Vagina (tissue), 2 donors: ENCODE results near the gene LRRFIP1. TPM values are rescaled to one million over a fixed set of nuclear protein-coding genes. Genes with fewer than 3 reads are reported as not detected.
A peak's percentile ranks its signal among the peaks of the same experiment; 100 is the strongest.

Source experiments
- DNase-seq, 2 donors: peaks; one replicate each; pipeline ENCODE4 v3.0.0-alpha.2; 2017; ENCODE audit errors: extremely low spot score in 2 of 2
- H3K27ac ChIP-seq: fragments of 200-600 bp; sonication (generic); one replicate; pipeline ENCODE4 v1.5.1; 2019
- H3K27me3 ChIP-seq: fragments of 200-600 bp; sonication (generic); one replicate; pipeline ENCODE4 v1.5.1; 2019
- H3K36me3 ChIP-seq, 2 donors: fragments of 200-600 bp; sonication (generic); one replicate each; pipeline ENCODE4 v1.5.1; 2017 to 2019
- H3K4me1 ChIP-seq: fragments of 200-600 bp; sonication (generic); one replicate; pipeline ENCODE4 v1.5.1; 2019
- H3K4me3 ChIP-seq, 2 donors: fragments of 200-600 bp; sonication (generic); 1 replicate in 1 of 2; 2 replicates in 1 of 2; pipeline ENCODE4 v1.5.1; 2016 to 2019
- H3K9me3 ChIP-seq: fragments of 200-600 bp; sonication (generic); one replicate; pipeline ENCODE4 v1.5.1; 2019
- CTCF ChIP-seq, 3 experiments: fragments of 450-650 bp in 2 of 3; fragments of 200-600 bp in 1 of 3; sonication (generic) in 1 of 3; IDR thresholded peaks; one replicate each; pipeline ENCODE4 v1.5.1; 2017 to 2019; ENCODE audit warnings: antibody characterized with exemption in 3 of 3, mild to moderate bottlenecking in 2 of 3, moderate library complexity in 2 of 3
- POLR2A ChIP-seq, 2 donors: fragments of 450-650 bp; IDR thresholded peaks; one replicate each; pipeline ENCODE4 v1.6.1; 2017; ENCODE audit warnings: antibody characterized with exemption in 2 of 2, mild to moderate bottlenecking in 2 of 2, moderate library complexity in 2 of 2
- POLR2AphosphoS5 ChIP-seq, 2 donors: sonication (generic); formaldehyde crosslinking; IDR thresholded peaks; one replicate each; pipeline ENCODE4 v1.9.0; 2017; ENCODE audit warnings: antibody characterized with exemption in 2 of 2, mild to moderate bottlenecking in 2 of 2, low read depth in 1 of 2; ENCODE audit not compliant: insufficient read depth in 1 of 2
- intact Hi-C: fragments of 100-400 bp; cut with DNase I; formaldehyde crosslinking; loops from one replicate; pipeline ENCODE4 v1.15.1; 2023
- total RNA-seq: library from RNA; depleted of rRNA; stranded (reverse); fragments of >200 nt; gene quantifications from one replicate; pipeline ENCODE4 v1.2.3, GENCODE V29; 2016

Gene LRRFIP1
- total RNA-seq, 1 donor from 2014 or later = 132 TPM

- no peaks in the 10 kb centered on the region for H3K9me3 ChIP-seq
- TF ChIP-seq POLR2A (IDR thresholded peaks at IDR 0.05) = no peak
- no peak for TF ChIP-seq CTCF (IDR thresholded peaks at IDR 0.05)
- TF ChIP-seq POLR2AphosphoS5 (IDR thresholded peaks at IDR 0.05; ENCODE audit: insufficient read depth in 1 of 2, low read depth in 1 of 2) = no peak
- peak overlapping the region; percentile 10 for H3K27ac ChIP-seq
- H3K27me3 ChIP-seq = no peaks in the 10 kb centered on the region
- H3K4me3 ChIP-seq = no peak overlapping the region
- no peaks in the 10 kb centered on the region for H3K36me3 ChIP-seq
- intact Hi-C loops = loop anchor here (5.0 kb wide), 1 partner anchor 37 kb away; no protein-coding TSS in a partner anchor
- DNase-seq = no peak
- H3K4me1 ChIP-seq = peaks cover 13% of the 10 kb centered on the region
Observed at GRCh38 chr2:237625777-237626176, 1.6 kb upstream of the LRRFIP1 start.

- TF ChIP-seq POLR2AphosphoS5 (IDR thresholded peaks at IDR 0.05; ENCODE audit: insufficient read depth in 1 of 2, low read depth in 1 of 2) (no peak), CTCF (IDR thresholded peaks at IDR 0.05) (no peak), POLR2A (IDR thresholded peaks at IDR 0.05) (no peak)
- Histone ChIP-seq H3K4me3 (peak overlapping the region; percentile 58 to 93), H3K4me1 (peaks cover 13% of the 10 kb centered on the region), H3K9me3 (no peaks in the 10 kb centered on the region), H3K27ac (peak overlapping the region; percentile 87), H3K36me3 (no peaks in the 10 kb centered on the region), H3K27me3 (no peaks in the 10 kb centered on the region)
- intact Hi-C loops = loop anchor here (5.0 kb wide), 1 partner anchor 35 kb away; no protein-coding TSS in a partner anchor
- no peak for DNase-seq
Observed at GRCh38 chr2:237626813-237627440, 460 bp upstream of the LRRFIP1 start.

GRCh38 chr2:237628247-237629187, 1.1 kb downstream of the LRRFIP1 start:
- H3K4me1 ChIP-seq = peaks cover 13% of the 10 kb centered on the region
- no peaks in the 10 kb centered on the region for H3K36me3 ChIP-seq
- no peaks in the 10 kb centered on the region for H3K27me3 ChIP-seq
- H3K9me3 ChIP-seq = no peaks in the 10 kb centered on the region
- DNase-seq = no peak
- peak overlapping the region; percentile 58 to 93 for H3K4me3 ChIP-seq
- intact Hi-C loops = loop anchor here (5.0 kb wide), 1 partner anchor 34 kb away; no protein-coding TSS in a partner anchor
- no peak for TF ChIP-seq POLR2AphosphoS5 (IDR thresholded peaks at IDR 0.05; ENCODE audit: insufficient read depth in 1 of 2, low read depth in 1 of 2)
- no peak for TF ChIP-seq POLR2A (IDR thresholded peaks at IDR 0.05)
- no peak for TF ChIP-seq CTCF (IDR thresholded peaks at IDR 0.05)
- peak overlapping the region; percentile 87 for H3K27ac ChIP-seq

GRCh38 chr2:237629188-237629534, 1.8 kb downstream of the LRRFIP1 start:
- TF ChIP-seq CTCF (IDR thresholded peaks at IDR 0.05) = no peak
- TF ChIP-seq POLR2AphosphoS5 (IDR thresholded peaks at IDR 0.05; ENCODE audit: insufficient read depth in 1 of 2, low read depth in 1 of 2) = no peak
- no peak for TF ChIP-seq POLR2A (IDR thresholded peaks at IDR 0.05)
- H3K27me3 ChIP-seq = no peaks in the 10 kb centered on the region
- DNase-seq = no peak
- H3K4me1 ChIP-seq = peaks cover 13% of the 10 kb centered on the region
- H3K4me3 ChIP-seq = no peak overlapping the region
- intact Hi-C loops = loop anchor here (5.0 kb wide), 1 partner anchor 33 kb away; no protein-coding TSS in a partner anchor
- H3K27ac ChIP-seq = no peak overlapping the region
- H3K9me3 ChIP-seq = no peaks in the 10 kb centered on the region
- no peaks in the 10 kb centered on the region for H3K36me3 ChIP-seq
